ENCODE results near the gene RGS3.

DNA sequence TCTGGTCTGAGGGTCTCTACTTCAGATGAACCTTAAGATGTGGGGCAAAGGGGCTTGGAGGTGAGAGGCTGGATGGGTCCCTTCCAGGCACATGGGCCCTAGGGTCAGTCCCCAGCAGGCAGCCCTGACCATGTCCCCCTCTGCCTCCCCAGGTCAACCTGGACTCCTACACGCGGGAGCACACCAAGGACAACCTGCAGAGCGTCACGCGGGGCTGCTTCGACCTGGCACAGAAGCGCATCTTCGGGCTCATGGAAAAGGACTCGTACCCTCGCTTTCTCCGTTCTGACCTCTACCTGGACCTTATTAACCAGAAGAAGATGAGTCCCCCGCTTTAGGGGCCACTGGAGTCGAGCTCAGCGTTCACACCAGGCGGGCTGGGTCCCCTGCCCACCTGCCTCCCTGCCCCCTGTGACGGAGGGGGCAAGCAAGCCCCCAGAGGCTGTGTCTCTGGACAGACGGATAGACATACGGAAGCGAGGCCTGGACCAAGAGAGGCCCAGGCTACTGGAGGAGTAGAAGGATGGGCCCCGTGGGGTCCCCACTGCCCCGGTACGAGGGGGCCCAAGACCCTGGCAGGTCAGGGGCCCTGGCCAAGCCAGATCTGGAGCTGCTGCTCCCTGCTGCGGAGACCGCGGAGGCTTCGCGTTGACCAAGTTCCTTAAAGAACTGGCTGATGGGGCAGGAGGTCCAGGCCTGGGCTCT is 133.2 kb downstream of the RGS3 start:
- TF ChIP-seq POLR2A (IDR thresholded peaks at IDR 0.05): no peak
- TF ChIP-seq, protein P1, sequence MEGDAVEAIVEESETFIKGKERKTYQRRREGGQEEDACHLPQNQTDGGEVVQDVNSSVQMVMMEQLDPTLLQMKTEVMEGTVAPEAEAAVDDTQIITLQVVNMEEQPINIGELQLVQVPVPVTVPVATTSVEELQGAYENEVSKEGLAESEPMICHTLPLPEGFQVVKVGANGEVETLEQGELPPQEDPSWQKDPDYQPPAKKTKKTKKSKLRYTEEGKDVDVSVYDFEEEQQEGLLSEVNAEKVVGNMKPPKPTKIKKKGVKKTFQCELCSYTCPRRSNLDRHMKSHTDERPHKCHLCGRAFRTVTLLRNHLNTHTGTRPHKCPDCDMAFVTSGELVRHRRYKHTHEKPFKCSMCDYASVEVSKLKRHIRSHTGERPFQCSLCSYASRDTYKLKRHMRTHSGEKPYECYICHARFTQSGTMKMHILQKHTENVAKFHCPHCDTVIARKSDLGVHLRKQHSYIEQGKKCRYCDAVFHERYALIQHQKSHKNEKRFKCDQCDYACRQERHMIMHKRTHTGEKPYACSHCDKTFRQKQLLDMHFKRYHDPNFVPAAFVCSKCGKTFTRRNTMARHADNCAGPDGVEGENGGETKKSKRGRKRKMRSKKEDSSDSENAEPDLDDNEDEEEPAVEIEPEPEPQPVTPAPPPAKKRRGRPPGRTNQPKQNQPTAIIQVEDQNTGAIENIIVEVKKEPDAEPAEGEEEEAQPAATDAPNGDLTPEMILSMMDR (IDR thresholded peaks at IDR 0.05): no peak
